Measurements from ENCODE around the gene MAP2.
A peak's percentile ranks its signal among the peaks of the same experiment; 100 is the strongest.

MAP2 gene

GRCh38 chr2:209423562-209424198 lies at the start of gene MAP2:
MAP2 (plus strand) TSS chr2:209424047; CDS start chr2:209653171, 229,124 bp downstream.
- DNase-seq, result peak; percentile 48

GRCh38 chr2:209376686-209377085 lies 47.2 kb upstream of the MAP2 start:
- DNase-seq, result no peak

- DNase-seq, result peak; percentile 95
Observed at GRCh38 chr2:209380293-209380692, 43.6 kb upstream of the MAP2 start.

GRCh38 chr2:209381091-209381490 lies 42.8 kb upstream of the MAP2 start:
- DNase-seq, result no peak

GRCh38 chr2:209382775-209383174 lies 41.1 kb upstream of the MAP2 start:
- DNase-seq, result no peak

- DNase-seq, result peak; percentile 69
Observed at GRCh38 chr2:209383212-209383611, 40.6 kb upstream of the MAP2 start.

GRCh38 chr2:209387389-209387788 lies 36.5 kb upstream of the MAP2 start:
- DNase-seq, result no peak

GRCh38 chr2:209388446-209389037 lies 35.3 kb upstream of the MAP2 start:
- no peak for DNase-seq

GRCh38 chr2:209389171-209389618 lies 34.7 kb upstream of the MAP2 start:
- no peak for DNase-seq

GRCh38 chr2:209390839-209391238 lies 33.0 kb upstream of the MAP2 start:
- no peak for DNase-seq

- DNase-seq, result no peak
Observed at GRCh38 chr2:209391776-209392401, 32.0 kb upstream of the MAP2 start.

- no peak for DNase-seq
Observed at GRCh38 chr2:209395229-209395628, 28.6 kb upstream of the MAP2 start.

GRCh38 chr2:209395652-209396051 lies 28.2 kb upstream of the MAP2 start:
- no peak for DNase-seq

- DNase-seq, result no peak
Observed at GRCh38 chr2:209398463-209398862, 25.4 kb upstream of the MAP2 start.

GRCh38 chr2:209401788-209402187 lies 22.1 kb upstream of the MAP2 start:
- no peak for DNase-seq

GRCh38 chr2:209411296-209411695 lies 12.6 kb upstream of the MAP2 start:
- no peak for DNase-seq

- no peak for DNase-seq
Observed at GRCh38 chr2:209411718-209412117, 12.1 kb upstream of the MAP2 start.

- no peak for DNase-seq
Observed at GRCh38 chr2:209413311-209414014, 10.4 kb upstream of the MAP2 start.

- no peak for DNase-seq
Observed at GRCh38 chr2:209416913-209417312, 6.9 kb upstream of the MAP2 start.

- peak; percentile 19 for DNase-seq
Observed at GRCh38 chr2:209422191-209422754, 1.6 kb upstream of the MAP2 start.

- no peak for DNase-seq
Observed at GRCh38 chr2:209424199-209424701, 403 bp downstream of the MAP2 start.

GRCh38 chr2:209424781-209425470 lies 1.1 kb downstream of the MAP2 start:
- DNase-seq, result no peak

Data from MV-4-11 (cell line).